Peyer's patch (tissue), 4 donors: ENCODE results near the gene CPXM2.

Experiments used
- POLR2A ChIP-seq, 2 donors: fragments of 450-650 bp; IDR thresholded peaks; one replicate each; pipeline ENCODE4 v1.5.1; 2017; ENCODE audit warnings: antibody characterized with exemption in 2 of 2, mild to moderate bottlenecking in 2 of 2, moderate library complexity in 2 of 2
- TF ChIP-seq, protein P1 (sequence below), 6 experiments: fragments of 450-650 bp in 4 of 6; fragments of 200-600 bp in 2 of 6; sonication (generic) in 1 of 6; IDR thresholded peaks; one replicate each; pipeline ENCODE4 v1.5.1; 2017 to 2019; ENCODE audit warnings: antibody characterized with exemption in 6 of 6, mild to moderate bottlenecking in 3 of 6, moderate library complexity in 1 of 6

- no peak for TF ChIP-seq POLR2A (IDR thresholded peaks at IDR 0.05)
- TF ChIP-seq, protein P1, sequence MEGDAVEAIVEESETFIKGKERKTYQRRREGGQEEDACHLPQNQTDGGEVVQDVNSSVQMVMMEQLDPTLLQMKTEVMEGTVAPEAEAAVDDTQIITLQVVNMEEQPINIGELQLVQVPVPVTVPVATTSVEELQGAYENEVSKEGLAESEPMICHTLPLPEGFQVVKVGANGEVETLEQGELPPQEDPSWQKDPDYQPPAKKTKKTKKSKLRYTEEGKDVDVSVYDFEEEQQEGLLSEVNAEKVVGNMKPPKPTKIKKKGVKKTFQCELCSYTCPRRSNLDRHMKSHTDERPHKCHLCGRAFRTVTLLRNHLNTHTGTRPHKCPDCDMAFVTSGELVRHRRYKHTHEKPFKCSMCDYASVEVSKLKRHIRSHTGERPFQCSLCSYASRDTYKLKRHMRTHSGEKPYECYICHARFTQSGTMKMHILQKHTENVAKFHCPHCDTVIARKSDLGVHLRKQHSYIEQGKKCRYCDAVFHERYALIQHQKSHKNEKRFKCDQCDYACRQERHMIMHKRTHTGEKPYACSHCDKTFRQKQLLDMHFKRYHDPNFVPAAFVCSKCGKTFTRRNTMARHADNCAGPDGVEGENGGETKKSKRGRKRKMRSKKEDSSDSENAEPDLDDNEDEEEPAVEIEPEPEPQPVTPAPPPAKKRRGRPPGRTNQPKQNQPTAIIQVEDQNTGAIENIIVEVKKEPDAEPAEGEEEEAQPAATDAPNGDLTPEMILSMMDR (IDR thresholded peaks at IDR 0.05) = no peak
These were observed 12.8 kb downstream of the CPXM2 start for GRCh38 chr10:123878666-123879303.
